DOHH2 (cell line): ENCODE measurements around the gene GSTT2.

ENCODE experiments used
- EZH2phosphoT487 ChIP-seq: fragments of 200-600 bp; sonication (generic); IDR thresholded peaks from 2 replicates; pipeline ENCODE4 v1.6.1; 2017; ENCODE audit warnings: borderline replicate concordance, mild to moderate bottlenecking, antibody characterized with exemption, low read length, moderate library complexity, mixed read lengths
- TF ChIP-seq, protein P1 (sequence below): fragments of 200-600 bp; sonication (generic); IDR thresholded peaks from one replicate; pipeline ENCODE4 v1.5.1; 2014; ENCODE audit warnings: antibody characterized with exemption, mild to moderate bottlenecking, low read depth, low read length; ENCODE audit not compliant: poor library complexity, severe bottlenecking

DNA sequence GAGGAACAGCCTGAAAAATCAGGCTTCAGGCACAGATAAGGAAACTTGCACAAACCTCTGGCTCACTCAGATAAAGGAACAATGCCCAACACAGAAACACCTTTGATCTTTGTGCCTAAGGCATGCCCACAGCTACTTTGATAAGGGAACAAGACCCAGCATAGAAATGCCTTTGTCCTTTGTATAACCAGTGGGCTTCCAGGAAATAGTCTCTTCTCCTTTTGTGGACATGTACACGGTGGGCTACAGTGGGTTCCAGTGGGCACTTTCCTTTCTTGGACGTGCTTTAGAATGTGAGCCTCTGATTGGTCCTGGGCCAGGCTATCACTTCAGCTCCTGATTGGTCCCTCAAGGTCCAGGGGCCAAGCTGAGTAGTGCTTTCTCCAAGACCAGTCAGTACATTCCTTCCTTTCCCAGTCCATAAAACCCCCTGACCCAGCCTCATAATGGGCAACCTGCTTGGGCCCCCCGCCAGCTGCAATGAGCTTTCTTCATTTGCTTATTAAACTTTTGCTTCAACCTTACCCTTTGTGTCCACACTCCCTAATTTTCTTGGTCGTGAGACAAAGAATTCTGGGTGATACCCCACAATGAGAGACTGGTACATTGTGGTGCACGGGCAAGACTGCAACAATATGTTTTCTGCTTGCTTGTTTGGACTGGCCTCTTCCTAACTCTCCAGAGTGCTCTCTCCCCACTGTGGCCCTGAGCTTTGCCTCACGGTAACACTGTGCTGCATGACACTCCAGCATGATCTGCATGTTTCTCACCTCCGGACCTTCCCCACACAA, 29.5 kb downstream of the GSTT2 start:
- TF ChIP-seq, protein P1, sequence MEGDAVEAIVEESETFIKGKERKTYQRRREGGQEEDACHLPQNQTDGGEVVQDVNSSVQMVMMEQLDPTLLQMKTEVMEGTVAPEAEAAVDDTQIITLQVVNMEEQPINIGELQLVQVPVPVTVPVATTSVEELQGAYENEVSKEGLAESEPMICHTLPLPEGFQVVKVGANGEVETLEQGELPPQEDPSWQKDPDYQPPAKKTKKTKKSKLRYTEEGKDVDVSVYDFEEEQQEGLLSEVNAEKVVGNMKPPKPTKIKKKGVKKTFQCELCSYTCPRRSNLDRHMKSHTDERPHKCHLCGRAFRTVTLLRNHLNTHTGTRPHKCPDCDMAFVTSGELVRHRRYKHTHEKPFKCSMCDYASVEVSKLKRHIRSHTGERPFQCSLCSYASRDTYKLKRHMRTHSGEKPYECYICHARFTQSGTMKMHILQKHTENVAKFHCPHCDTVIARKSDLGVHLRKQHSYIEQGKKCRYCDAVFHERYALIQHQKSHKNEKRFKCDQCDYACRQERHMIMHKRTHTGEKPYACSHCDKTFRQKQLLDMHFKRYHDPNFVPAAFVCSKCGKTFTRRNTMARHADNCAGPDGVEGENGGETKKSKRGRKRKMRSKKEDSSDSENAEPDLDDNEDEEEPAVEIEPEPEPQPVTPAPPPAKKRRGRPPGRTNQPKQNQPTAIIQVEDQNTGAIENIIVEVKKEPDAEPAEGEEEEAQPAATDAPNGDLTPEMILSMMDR, result no peak
- TF ChIP-seq EZH2phosphoT487, result no peak
